Keratinocyte (primary cell): ENCODE data around the gene DDAH1. TPM values are rescaled to one million over a fixed set of nuclear protein-coding genes. Genes with fewer than 3 reads are reported as not detected.
A peak's percentile ranks its signal among the peaks of the same experiment; 100 is the strongest.

ENCODE experiments used
- DNase-seq: peaks from one replicate; pipeline ENCODE4 v3.0.0-alpha.2; 2011; ENCODE audit warnings: low read depth, missing footprints, low spot score
- FAIRE-seq: peaks from 2 replicates; lab custom pipeline; 2011; peaks lifted over from hg19 to GRCh38; lab: Jason Lieb, UNC
- H2AFZ ChIP-seq: 2 replicates; pipeline ENCODE4 v1.6.0; 2012; ENCODE audit warnings: low read length, control low read depth, inconsistent platforms; ENCODE audit not compliant: control insufficient read depth
- H3K27ac ChIP-seq: 2 replicates; pipeline ENCODE4 v1.5.1; 2011; ENCODE audit warnings: low read length; ENCODE audit not compliant: control insufficient read depth, insufficient read depth
- H3K27me3 ChIP-seq: 3 replicates; pipeline ENCODE4 v1.6.0; 2011; ENCODE audit warnings: low read length; ENCODE audit not compliant: control insufficient read depth, insufficient read depth; ENCODE audit errors: extremely low read depth
- H3K36me3 ChIP-seq, 2 experiments: 2 replicates in 1 of 2; 3 replicates in 1 of 2; pipeline ENCODE4 v1.5.1; 2011; ENCODE audit warnings: low read length in 2 of 2, mild to moderate bottlenecking in 1 of 2; ENCODE audit not compliant: control insufficient read depth in 2 of 2, insufficient read depth in 2 of 2; ENCODE audit errors: extremely low read depth in 1 of 2
- H3K4me1 ChIP-seq: 3 replicates; pipeline ENCODE4 v1.5.1; 2011; ENCODE audit warnings: low read length; ENCODE audit not compliant: control insufficient read depth, insufficient read depth; ENCODE audit errors: extremely low read depth
- H3K4me2 ChIP-seq: 3 replicates; pipeline ENCODE4 v1.6.0; 2011; ENCODE audit warnings: low read depth, low read length; ENCODE audit not compliant: control insufficient read depth, insufficient read depth; ENCODE audit errors: extremely low read depth
- H3K4me3 ChIP-seq, 3 experiments: fragments of 200-600 bp in 1 of 3; sonication (generic) in 1 of 3; 2 replicates in 2 of 3; 3 replicates in 1 of 3; pipeline ENCODE4 v1.5.1; 2011 to 2016; ENCODE audit warnings: low read length in 3 of 3, mild to moderate bottlenecking in 3 of 3, control low read depth in 2 of 3, inconsistent platforms in 1 of 3, low read depth in 1 of 3, mixed read lengths in 1 of 3, mixed run types in 1 of 3, moderate library complexity in 1 of 3; ENCODE audit not compliant: control insufficient read depth in 2 of 3, insufficient read depth in 2 of 3; ENCODE audit errors: extremely low read depth in 1 of 3
- H3K79me2 ChIP-seq: 2 replicates; pipeline ENCODE4 v1.6.0; 2012; ENCODE audit warnings: low read length; ENCODE audit not compliant: control insufficient read depth, insufficient read depth
- H3K9ac ChIP-seq: 3 replicates; pipeline ENCODE4 v1.6.0; 2011; ENCODE audit warnings: low read length; ENCODE audit not compliant: control insufficient read depth, insufficient read depth; ENCODE audit errors: extremely low read depth
- H3K9me1 ChIP-seq: 3 replicates; pipeline ENCODE4 v1.6.0; 2011; ENCODE audit warnings: low read length; ENCODE audit not compliant: control insufficient read depth, insufficient read depth; ENCODE audit errors: extremely low read depth
- H3K9me3 ChIP-seq: 2 replicates; pipeline ENCODE4 v1.5.1; 2012; ENCODE audit warnings: low read depth, low read length; ENCODE audit not compliant: control insufficient read depth
- H4K20me1 ChIP-seq: 3 replicates; pipeline ENCODE4 v1.6.0; 2011; ENCODE audit warnings: low read length; ENCODE audit not compliant: control insufficient read depth, insufficient read depth; ENCODE audit errors: extremely low read depth
- EZH2 ChIP-seq: IDR thresholded peaks from one replicate; pipeline ENCODE4 v1.6.1; 2012; ENCODE audit warnings: inconsistent platforms, mild to moderate bottlenecking, low read length, moderate library complexity
- dilution Hi-C: fragments of 300-500 bp; cut with MboI; formaldehyde crosslinking; loops from one replicate; pipeline ENCODE4 v1.7.0; 2020; ENCODE audit warnings: low sequenced_read_pairs; ENCODE audit not compliant: extremely low pct_ligation_motif_present
- polyA plus RNA-seq, 5 experiments: library from polyadenylated mRNA; depleted of rRNA in 3 of 5; stranded (reverse) in 3 of 5; stranded (forward) in 1 of 5; unstranded in 1 of 5; fragments of >200 nt; gene quantifications; 1 replicate in 1 of 5; 2 replicates in 3 of 5; 3 replicates in 1 of 5; pipeline versions ENCODE4 v1.2.1 to v1.2.3, GENCODE V29; 2011 to 2012; ENCODE audit warnings: missing spikeins in 2 of 5, low read depth in 1 of 5, low replicate concordance in 1 of 5
- TF ChIP-seq, protein P1 (sequence below), 3 experiments: IDR thresholded peaks in 1 of 3; conservative IDR thresholded peaks in 1 of 3; optimal IDR thresholded peaks in 1 of 3; 2 replicates in 2 of 3; 3 replicates in 1 of 3; pipeline versions ENCODE3 to v1.5.1; 2011; ENCODE audit warnings: low read length in 3 of 3, mild to moderate bottlenecking in 3 of 3, moderate library complexity in 2 of 3, control low read depth in 1 of 3, inconsistent platforms in 1 of 3; ENCODE audit not compliant: insufficient read depth in 2 of 3; ENCODE audit errors: extremely low read depth in 1 of 3

The DDAH1 gene
- polyA plus RNA-seq, 1 donor (not counting 4 experiments of a cell fraction or from before 2014, with no cell fraction given): 5.8 TPM

DNA sequence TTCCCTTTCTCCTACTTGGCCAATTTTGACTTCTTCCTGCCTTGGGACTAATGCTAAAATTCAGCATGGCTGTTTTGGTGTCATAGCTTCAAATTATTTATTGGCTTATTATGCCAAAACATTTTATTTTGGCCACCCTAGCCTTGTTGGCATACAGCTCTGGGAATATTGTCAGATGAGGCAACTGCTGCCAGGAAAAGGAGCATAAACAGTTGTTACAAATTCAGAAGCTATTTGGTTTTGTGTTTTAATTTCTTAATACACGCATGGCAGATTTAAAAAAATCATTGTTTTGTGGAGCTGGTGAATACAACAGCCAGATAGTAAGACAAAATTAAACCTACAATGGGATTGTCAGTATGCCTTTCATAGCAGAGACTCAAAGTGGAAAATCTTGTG lies 121.7 kb downstream of the DDAH1 start:
- dilution Hi-C loops: no loop called here
- Histone ChIP-seq H4K20me1 (no peaks in the 10 kb centered on the region), H3K4me3 (no peak overlapping the region), H3K27ac (peak overlapping the region; percentile 11), H3K9ac (no peak overlapping the region), H2AFZ (no peak overlapping the region), H3K9me3 (no peaks in the 10 kb centered on the region), H3K4me2 (no peak overlapping the region), H3K36me3 (no peaks in the 10 kb centered on the region), H3K79me2 (no peaks in the 10 kb centered on the region), H3K4me1 (peaks cover 36% of the 10 kb centered on the region), H3K27me3 (no peaks in the 10 kb centered on the region), H3K9me1 (no peaks in the 10 kb centered on the region)
- FAIRE-seq: no peak
- no peak for DNase-seq
- no peak for TF ChIP-seq EZH2
- TF ChIP-seq, protein P1, sequence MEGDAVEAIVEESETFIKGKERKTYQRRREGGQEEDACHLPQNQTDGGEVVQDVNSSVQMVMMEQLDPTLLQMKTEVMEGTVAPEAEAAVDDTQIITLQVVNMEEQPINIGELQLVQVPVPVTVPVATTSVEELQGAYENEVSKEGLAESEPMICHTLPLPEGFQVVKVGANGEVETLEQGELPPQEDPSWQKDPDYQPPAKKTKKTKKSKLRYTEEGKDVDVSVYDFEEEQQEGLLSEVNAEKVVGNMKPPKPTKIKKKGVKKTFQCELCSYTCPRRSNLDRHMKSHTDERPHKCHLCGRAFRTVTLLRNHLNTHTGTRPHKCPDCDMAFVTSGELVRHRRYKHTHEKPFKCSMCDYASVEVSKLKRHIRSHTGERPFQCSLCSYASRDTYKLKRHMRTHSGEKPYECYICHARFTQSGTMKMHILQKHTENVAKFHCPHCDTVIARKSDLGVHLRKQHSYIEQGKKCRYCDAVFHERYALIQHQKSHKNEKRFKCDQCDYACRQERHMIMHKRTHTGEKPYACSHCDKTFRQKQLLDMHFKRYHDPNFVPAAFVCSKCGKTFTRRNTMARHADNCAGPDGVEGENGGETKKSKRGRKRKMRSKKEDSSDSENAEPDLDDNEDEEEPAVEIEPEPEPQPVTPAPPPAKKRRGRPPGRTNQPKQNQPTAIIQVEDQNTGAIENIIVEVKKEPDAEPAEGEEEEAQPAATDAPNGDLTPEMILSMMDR (optimal IDR thresholded peaks at IDR 0.05 in 1 of 3, IDR thresholded peaks at IDR 0.05 in 1 of 3, conservative IDR thresholded peaks at IDR 0.05 in 1 of 3; ENCODE audit: extremely low read depth in 1 of 3, insufficient read depth in 2 of 3, low read length in 3 of 3): no peak

DNA sequence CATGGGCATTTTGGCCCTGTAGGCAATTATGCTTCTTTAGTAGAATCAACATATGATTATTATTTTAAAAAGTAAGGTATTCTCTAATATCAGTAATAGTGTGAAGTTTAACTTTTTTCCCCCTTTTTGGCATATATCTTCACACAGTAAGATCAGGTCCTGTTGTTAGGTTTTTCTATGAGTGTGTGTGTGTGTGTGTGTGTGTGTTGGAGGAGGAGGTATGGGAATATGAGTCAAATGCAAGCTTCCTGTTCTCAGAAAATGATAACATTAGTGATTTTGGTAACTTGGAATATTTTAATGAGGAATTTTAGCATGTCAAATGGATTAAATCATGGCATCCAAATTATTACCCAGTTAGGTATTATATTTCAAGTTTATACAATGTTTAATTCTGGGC lies 122.8 kb downstream of the DDAH1 start:
- no peaks in the 10 kb centered on the region for H3K79me2 ChIP-seq
- no peaks in the 10 kb centered on the region for H4K20me1 ChIP-seq
- H3K27ac ChIP-seq: no peak overlapping the region
- no peaks in the 10 kb centered on the region for H3K27me3 ChIP-seq
- no peak overlapping the region for H3K4me3 ChIP-seq
- H3K9me3 ChIP-seq: no peaks in the 10 kb centered on the region
- no peak overlapping the region for H3K9ac ChIP-seq
- DNase-seq: no peak
- no peak overlapping the region for H3K4me2 ChIP-seq
- no peak overlapping the region for H2AFZ ChIP-seq
- dilution Hi-C loops: no loop called here
- no peaks in the 10 kb centered on the region for H3K36me3 ChIP-seq
- FAIRE-seq: no peak
- no peaks in the 10 kb centered on the region for H3K9me1 ChIP-seq
- TF ChIP-seq EZH2: no peak
- TF ChIP-seq, protein P1 (optimal IDR thresholded peaks at IDR 0.05 in 1 of 3, IDR thresholded peaks at IDR 0.05 in 1 of 3, conservative IDR thresholded peaks at IDR 0.05 in 1 of 3; ENCODE audit: extremely low read depth in 1 of 3, insufficient read depth in 2 of 3, low read length in 3 of 3): no peak
- H3K4me1 ChIP-seq: peaks cover 36% of the 10 kb centered on the region
